SJCRH30 (cell line): ENCODE measurements around the gene TDP1. TPM values are rescaled to one million over a fixed set of nuclear protein-coding genes. Genes with fewer than 3 reads are reported as not detected.

Source experiments
- DNase-seq, 2 experiments: peaks; one replicate each; pipeline ENCODE4 v3.0.0-alpha.2; 2015 to 2020
- H3K27ac ChIP-seq: fragments of 250-450 bp; sonication (Bioruptor Pico); 2 replicates; pipeline ENCODE4 v1.5.1; 2020; ENCODE audit warnings: mild to moderate bottlenecking, moderate library complexity
- H3K27me3 ChIP-seq: fragments of 250-450 bp; sonication (Bioruptor Pico); 2 replicates; pipeline ENCODE4 v1.5.1; 2020; ENCODE audit warnings: mild to moderate bottlenecking, moderate library complexity
- H3K36me3 ChIP-seq: fragments of 250-450 bp; sonication (Bioruptor Pico); 2 replicates; pipeline ENCODE4 v1.5.1; 2020; ENCODE audit warnings: mild to moderate bottlenecking, moderate library complexity
- H3K4me1 ChIP-seq: fragments of 250-450 bp; sonication (Bioruptor Pico); 2 replicates; pipeline ENCODE4 v1.5.1; 2020; ENCODE audit warnings: mild to moderate bottlenecking, moderate library complexity
- H3K4me3 ChIP-seq: fragments of 250-450 bp; sonication (Bioruptor Pico); 2 replicates; pipeline ENCODE4 v1.5.1; 2020; ENCODE audit warnings: mild to moderate bottlenecking, moderate library complexity
- H3K9me3 ChIP-seq: fragments of 250-450 bp; sonication (Bioruptor Pico); replicated peaks from 2 replicates; pipeline ENCODE4 v1.5.1; 2020; ENCODE audit warnings: mild to moderate bottlenecking, moderate library complexity
- total RNA-seq: library from RNA; depleted of rRNA; stranded (reverse); fragments of >200 nt; shearing (Covaris generic); gene quantifications from 2 replicates; pipeline ENCODE4 v1.2.3, GENCODE V29; 2014

TDP1 gene
- total RNA-seq, 1 experiment from 2014 or later: 58.5 TPM

DNA sequence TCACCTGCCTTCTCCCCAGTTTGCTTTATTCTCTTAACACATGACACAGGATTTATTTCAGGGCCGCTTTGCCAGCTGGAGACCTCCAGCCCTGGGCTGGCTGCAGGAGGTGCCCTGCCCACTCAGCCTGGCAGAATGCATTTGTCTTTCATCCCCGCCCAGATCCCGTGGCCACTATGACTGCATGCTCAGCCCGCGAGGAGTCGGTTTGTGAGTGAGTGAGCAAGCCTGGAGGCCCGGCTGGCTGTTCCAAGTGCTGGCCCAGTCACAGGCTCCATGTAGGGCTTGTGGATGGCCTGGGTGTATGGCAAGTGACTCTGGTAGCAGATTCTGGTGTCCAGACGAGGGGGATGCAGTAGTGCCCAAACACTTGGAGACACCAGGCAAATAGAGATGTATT is 2.1 kb downstream of the TDP1 start:
- no peak overlapping the region for H3K4me3 ChIP-seq
- H3K36me3 ChIP-seq: peaks cover 38% of the 10 kb centered on the region
- no peak for DNase-seq
- no peaks in the 10 kb centered on the region for H3K27me3 ChIP-seq
- H3K4me1 ChIP-seq: no peaks in the 10 kb centered on the region
- no peak overlapping the region for H3K27ac ChIP-seq
- no peaks in the 10 kb centered on the region for H3K9me3 ChIP-seq

DNA sequence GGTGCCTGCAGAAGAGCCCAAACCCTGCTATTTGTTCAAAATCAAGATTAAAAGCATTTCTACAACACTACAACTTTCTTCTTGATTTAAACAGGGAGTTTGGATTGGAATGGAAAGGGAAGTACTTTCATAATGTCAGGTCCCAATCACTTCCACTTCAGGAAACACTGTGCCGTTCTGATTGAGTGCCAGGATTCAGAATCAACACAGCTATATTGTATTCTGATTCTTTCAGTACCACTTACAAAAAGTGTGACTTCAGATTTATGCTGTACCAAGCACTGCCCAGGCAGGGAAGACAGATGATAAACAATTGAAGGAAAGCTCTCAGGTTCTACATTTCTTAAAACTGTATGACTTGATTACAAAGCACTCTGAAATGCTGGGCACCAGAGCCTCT is 3.2 kb downstream of the TDP1 start:
- Histone ChIP-seq H3K4me1 (no peaks in the 10 kb centered on the region), H3K27me3 (no peaks in the 10 kb centered on the region), H3K4me3 (no peak overlapping the region), H3K36me3 (peaks cover 49% of the 10 kb centered on the region), H3K9me3 (no peaks in the 10 kb centered on the region), H3K27ac (no peak overlapping the region)
- no peak for DNase-seq

DNA sequence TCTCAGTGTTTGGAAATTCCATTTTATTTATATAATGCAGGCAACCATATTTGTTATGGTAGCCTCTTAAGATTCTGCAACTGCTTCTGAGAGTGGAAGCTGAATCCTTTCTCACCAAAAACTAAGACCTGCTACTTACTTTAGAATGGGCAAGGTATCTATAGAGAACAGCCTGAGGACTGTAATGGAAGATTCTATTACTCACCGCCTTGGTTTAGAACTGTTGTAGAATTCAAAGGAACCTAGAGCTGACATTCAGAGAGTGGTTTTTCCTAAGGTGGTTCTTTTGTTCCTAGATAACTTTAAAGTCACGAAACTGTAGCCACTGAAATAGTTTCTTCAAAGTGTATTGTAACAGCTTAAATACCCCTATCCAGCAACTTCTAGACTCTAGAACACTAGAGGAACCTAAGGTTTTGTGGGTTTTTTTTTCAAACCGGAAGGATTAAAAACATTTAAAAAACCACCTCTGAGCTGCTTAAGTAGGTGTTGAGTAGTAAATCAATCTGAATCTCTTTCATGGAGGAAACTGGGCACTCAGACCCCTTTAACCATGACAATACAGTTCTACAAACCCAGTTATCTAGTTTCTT is 4.2 kb downstream of the TDP1 start:
- Histone ChIP-seq H3K27me3 (no peaks in the 10 kb centered on the region), H3K4me3 (no peak overlapping the region), H3K9me3 (no peaks in the 10 kb centered on the region), H3K4me1 (no peaks in the 10 kb centered on the region), H3K36me3 (peaks cover 59% of the 10 kb centered on the region), H3K27ac (no peak overlapping the region)
- DNase-seq: no peak

DNA sequence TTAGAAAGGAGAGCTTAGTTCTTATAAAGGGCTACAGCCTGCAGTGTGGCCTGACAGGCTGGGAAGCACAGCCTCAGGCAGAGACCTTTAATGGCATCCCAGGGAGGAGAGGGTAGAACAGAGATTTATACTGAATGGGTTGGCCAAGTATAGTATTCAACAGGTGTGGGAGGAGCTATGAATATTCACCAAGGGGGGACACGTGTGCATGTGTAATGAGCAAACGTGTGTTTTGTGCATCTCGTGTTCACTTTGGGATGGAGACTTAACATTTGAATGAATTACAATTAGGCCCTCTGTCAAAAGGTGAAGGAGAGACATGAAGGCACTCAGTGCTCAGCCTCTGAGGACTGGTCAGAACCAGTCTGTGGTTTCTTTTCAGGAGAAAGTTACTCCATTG is 5.2 kb downstream of the TDP1 start:
- H3K4me1 ChIP-seq: no peaks in the 10 kb centered on the region
- H3K27ac ChIP-seq: no peak overlapping the region
- no peaks in the 10 kb centered on the region for H3K9me3 ChIP-seq
- no peaks in the 10 kb centered on the region for H3K27me3 ChIP-seq
- peaks cover 69% of the 10 kb centered on the region for H3K36me3 ChIP-seq
- DNase-seq: no peak
- H3K4me3 ChIP-seq: no peak overlapping the region

DNA sequence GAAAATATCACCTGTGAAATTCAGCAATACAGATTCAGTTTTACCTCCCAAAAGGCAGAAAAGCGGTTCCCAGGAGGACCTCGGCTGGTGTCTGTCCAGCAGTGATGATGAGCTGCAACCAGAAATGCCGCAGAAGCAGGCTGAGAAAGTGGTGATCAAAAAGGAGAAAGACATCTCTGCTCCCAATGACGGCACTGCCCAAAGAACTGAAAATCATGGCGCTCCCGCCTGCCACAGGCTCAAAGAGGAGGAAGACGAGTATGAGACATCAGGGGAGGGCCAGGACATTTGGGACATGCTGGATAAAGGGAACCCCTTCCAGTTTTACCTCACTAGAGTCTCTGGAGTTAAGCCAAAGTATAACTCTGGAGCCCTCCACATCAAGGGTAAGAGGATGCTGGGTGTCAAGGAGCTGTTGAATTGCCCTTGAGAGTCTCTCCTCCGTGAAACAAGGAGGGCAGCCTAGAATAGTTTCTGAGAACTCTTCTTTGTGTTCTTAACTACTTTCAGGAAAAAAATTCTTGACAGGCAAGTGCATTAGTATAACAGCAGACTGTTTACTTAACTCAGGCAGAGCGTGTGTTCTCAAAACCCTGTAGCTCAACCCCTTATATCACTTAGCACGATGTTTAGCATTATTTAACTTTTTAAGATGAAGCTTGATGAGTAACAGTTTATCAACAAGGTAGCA is 7.7 kb downstream of the TDP1 start:
- Histone ChIP-seq H3K27ac (no peak overlapping the region), H3K4me1 (no peaks in the 10 kb centered on the region), H3K4me3 (no peak overlapping the region), H3K9me3 (no peaks in the 10 kb centered on the region), H3K27me3 (no peaks in the 10 kb centered on the region), H3K36me3 (peaks cover 81% of the 10 kb centered on the region)
- no peak for DNase-seq

DNA sequence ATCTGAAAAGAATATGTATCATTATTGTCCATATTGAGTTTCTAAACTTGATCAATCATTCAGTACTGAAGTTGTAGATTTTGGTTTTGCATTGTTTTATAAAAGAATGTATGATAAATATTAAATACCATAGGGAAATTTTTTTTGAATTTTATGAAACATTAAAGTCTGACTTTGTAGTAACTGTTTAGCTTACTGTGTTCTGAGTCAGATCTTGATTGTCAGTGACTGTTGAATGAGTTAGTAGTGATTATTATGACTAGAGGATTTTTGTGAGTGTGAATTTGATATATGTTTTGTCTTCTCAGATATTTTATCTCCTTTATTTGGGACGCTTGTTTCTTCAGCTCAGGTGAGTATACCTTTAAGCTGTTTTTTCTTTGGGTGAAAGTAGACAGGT is 10.1 kb downstream of the TDP1 start:
- H3K27ac ChIP-seq: no peak overlapping the region
- no peaks in the 10 kb centered on the region for H3K27me3 ChIP-seq
- peaks cover 85% of the 10 kb centered on the region for H3K36me3 ChIP-seq
- no peak overlapping the region for H3K4me3 ChIP-seq
- no peaks in the 10 kb centered on the region for H3K9me3 ChIP-seq
- H3K4me1 ChIP-seq: no peaks in the 10 kb centered on the region
- DNase-seq: no peak

DNA sequence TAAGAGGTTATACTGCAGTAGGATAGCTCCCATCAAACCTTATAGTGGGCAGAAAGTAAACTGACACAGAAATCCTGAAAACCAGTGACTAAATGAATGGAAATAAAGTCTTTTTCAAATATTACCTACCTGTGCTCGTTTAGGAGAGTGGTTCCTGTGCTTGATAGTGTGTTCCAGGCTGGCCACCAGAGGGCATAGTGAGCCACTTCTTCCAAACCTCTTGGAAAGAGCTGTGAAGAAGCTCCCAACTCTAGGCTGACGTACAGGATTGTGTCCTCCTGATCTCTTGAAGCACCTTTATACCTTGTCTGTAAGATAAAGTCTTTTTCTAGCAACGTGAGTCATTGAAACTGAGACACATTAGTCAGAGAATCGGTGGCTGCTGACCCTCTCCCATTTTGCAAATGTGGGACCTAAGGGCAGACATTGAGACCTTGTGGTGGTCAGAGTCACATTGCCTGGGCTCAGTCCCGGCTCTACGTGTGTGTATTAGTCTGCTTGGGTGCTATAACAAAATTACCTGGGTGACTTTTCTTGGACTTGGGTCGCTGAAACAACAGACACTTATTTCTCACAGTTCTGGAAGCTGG is 17.6 kb downstream of the TDP1 start:
- Histone ChIP-seq H3K4me1 (no peaks in the 10 kb centered on the region), H3K36me3 (peaks cover 86% of the 10 kb centered on the region), H3K27me3 (no peaks in the 10 kb centered on the region), H3K27ac (no peak overlapping the region), H3K4me3 (no peak overlapping the region), H3K9me3 (no peaks in the 10 kb centered on the region)
- DNase-seq: peak; percentile 57 to 77

DNA sequence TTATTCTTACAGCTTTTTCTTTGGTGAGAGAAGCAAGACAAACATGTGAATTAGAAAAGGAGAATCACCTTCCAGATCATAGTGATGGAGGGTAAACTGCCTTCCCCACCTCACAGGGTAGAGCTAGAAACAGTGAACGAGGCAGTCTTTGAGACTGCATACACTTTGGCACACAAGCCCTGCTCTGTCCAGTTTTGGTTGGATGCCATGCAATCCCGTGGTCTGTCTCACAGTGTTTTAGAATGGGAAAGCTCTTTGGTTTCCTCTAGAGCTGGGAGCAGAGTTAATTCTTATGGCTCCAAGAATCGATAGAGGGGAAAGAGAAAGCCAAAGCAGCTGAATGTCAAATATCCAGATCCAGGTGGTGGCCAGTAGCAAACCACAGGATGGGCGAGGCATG is 21.9 kb downstream of the TDP1 start:
- Histone ChIP-seq H3K27me3 (no peaks in the 10 kb centered on the region), H3K36me3 (peaks cover 76% of the 10 kb centered on the region), H3K9me3 (no peaks in the 10 kb centered on the region), H3K4me1 (no peaks in the 10 kb centered on the region), H3K4me3 (no peak overlapping the region), H3K27ac (no peak overlapping the region)
- DNase-seq: no peak

DNA sequence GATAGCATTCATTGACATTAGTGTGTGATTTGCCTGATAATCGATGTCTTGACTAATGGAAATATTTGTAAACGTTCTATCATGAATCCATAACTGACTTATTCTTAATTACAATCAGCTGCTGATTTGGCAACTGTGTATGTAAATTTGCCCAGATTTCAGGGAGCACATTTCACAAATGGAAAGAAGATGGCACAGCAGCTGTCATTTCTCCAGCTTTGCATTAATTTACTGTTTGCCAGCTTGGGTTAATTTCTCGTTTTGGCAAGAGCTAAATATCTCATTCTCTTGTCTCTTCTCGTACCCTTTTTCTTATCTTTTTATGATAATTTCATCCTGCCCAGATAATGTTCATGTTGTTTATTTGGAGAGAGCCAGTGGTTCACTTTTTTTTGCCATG is 22.9 kb downstream of the TDP1 start:
- Histone ChIP-seq H3K36me3 (peaks cover 70% of the 10 kb centered on the region), H3K4me3 (no peak overlapping the region), H3K27ac (no peak overlapping the region), H3K27me3 (no peaks in the 10 kb centered on the region), H3K9me3 (no peaks in the 10 kb centered on the region), H3K4me1 (no peaks in the 10 kb centered on the region)
- no peak for DNase-seq

DNA sequence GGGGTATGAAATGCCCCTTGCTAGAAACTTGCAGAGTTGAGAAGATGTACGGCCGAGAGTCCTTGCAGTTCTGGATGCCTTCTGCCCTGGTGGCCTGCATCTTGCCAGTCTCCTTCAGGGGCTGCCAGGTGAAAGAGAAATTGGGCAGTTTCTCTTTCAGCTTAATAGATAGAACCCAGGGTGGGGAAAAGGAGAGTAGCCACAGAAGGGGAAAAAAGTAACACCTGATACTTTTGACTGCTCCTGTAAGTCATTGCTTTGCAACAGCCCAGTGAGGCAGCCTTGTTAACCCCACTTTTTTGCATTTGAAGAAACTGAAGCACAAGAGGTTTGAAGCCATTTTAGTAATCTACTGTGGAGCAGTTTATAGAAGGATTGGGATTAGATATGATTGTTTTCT is 27.6 kb downstream of the TDP1 start:
- Histone ChIP-seq H3K27ac (no peak overlapping the region), H3K4me3 (no peak overlapping the region), H3K27me3 (no peaks in the 10 kb centered on the region), H3K4me1 (no peaks in the 10 kb centered on the region), H3K36me3 (peaks cover 69% of the 10 kb centered on the region), H3K9me3 (no peaks in the 10 kb centered on the region)
- DNase-seq: no peak

DNA sequence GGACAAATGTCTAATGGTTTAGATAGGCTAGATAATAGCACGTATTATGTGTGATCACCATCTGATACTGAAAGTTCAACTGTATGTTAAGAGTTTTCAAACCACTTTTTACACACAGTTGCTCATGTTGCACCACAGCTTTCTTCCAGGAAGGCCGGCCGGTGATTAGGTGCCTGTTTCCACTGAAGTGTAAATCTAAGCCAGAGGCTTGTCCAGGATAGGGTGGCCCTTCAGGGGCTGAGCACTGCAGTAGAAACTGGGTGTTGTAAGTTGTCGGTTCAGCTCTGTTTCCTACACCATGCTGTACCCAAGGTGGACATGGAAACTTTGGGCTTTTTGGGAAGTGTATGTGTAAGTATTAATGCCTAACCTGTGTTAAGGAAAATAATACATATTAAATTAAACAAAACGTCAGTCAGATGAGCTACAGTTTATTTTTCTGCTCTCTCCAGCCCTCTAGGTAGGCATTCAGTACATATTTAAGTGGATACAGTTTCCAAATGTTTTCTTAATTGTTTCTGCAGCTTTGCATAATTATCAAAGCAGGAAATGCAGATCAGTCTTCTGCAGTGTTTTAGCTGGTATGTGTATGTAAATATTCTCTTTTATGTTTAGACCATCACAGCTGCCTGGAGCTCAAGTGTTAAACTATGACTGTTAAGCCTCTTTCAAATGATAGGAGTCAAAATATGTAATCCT is 30.9 kb downstream of the TDP1 start:
- Histone ChIP-seq H3K9me3 (no peaks in the 10 kb centered on the region), H3K4me1 (no peaks in the 10 kb centered on the region), H3K27me3 (no peaks in the 10 kb centered on the region), H3K4me3 (no peak overlapping the region), H3K36me3 (peaks cover 75% of the 10 kb centered on the region), H3K27ac (no peak overlapping the region)
- DNase-seq: no peak

DNA sequence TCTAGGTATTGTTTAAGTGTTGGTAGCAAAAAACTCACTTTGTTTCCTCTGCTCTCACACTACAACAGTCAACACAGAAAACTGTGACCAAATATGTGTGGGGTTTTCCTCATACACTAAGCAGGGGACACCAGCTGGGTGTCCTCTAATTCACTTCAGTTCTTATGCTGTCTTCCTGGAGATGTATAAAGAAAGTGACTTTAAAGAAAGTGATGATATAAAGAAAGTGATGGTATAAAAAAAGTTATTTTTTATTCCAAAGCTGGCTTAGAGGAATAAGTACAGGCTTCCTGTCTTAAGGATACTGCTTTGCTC is 31.4 kb downstream of the TDP1 start:
- Histone ChIP-seq H3K27me3 (no peaks in the 10 kb centered on the region), H3K4me3 (no peak overlapping the region), H3K36me3 (peaks cover 75% of the 10 kb centered on the region), H3K4me1 (no peaks in the 10 kb centered on the region), H3K27ac (no peak overlapping the region), H3K9me3 (no peaks in the 10 kb centered on the region)
- no peak for DNase-seq

DNA sequence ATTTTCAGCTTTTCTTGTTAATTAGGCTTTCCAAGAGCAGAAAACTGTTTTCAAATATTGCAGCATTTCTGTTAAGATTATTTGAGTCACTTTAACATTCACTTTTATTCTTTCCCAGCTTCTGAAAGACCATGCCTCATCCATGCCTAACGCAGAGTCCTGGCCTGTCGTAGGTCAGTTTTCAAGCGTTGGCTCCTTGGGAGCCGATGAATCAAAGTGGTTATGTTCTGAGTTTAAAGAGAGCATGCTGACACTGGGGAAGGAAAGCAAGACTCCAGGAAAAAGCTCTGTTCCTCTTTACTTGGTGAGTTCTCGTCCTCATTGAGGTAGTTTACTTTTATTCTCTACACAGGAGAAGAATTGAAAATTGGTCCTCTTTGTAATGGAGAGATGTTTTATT is 33.1 kb downstream of the TDP1 start:
- Histone ChIP-seq H3K4me1 (no peaks in the 10 kb centered on the region), H3K27me3 (no peaks in the 10 kb centered on the region), H3K27ac (no peak overlapping the region), H3K36me3 (peaks cover 79% of the 10 kb centered on the region), H3K9me3 (no peaks in the 10 kb centered on the region), H3K4me3 (no peak overlapping the region)
- DNase-seq: no peak

DNA sequence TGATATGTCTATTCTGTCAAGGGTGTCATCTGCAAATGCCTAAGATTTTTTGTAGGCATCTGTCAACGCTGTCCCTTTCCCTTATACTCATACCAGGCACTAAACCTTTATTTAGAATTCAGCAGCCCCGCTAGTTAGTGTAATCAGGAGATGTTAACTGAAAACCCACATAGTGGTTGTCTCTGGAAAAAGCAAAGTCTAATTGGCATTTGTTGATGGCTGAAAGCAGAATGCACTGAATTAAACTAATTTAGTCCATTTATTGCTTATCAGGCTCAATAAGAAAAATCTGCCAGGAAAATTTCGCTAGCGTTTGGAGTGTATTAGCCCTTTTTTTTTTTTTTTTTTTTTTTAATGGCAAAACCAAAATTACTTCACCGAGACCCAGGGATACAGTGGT is 34.5 kb downstream of the TDP1 start:
- Histone ChIP-seq H3K27ac (no peak overlapping the region), H3K4me3 (no peak overlapping the region), H3K27me3 (no peaks in the 10 kb centered on the region), H3K9me3 (no peaks in the 10 kb centered on the region), H3K4me1 (no peaks in the 10 kb centered on the region), H3K36me3 (peaks cover 79% of the 10 kb centered on the region)
- no peak for DNase-seq

DNA sequence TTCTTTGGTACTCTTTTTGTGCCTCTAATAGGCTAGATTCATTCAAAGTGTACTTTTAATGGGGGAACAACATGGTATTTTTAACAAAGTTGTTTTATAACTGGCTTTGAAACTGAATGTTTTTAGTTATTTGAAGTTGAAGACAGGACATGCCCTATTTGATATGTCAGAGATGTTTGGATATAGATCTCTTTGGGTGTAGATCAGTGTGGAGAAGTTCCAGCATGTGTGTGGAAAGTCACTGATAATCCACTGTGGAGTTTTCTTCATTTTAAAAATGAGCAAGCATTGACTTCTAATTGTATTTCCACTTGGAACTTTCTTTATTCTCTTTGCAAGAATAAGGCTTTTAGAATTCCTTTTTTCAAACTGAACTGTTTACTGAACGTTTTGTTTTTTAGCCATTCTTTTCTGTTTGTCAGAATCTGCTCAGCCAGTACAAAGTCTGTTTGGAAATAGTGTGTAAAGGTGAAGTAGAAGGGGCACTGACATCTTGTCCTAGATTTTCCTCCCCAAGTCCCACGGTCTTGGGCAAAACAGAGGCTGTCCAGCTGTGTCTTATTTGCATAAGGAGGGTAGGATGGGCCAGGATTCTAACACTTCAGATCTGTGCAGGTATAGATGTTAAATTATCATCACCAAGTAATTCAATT is 35.0 kb downstream of the TDP1 start:
- Histone ChIP-seq H3K36me3 (peaks cover 80% of the 10 kb centered on the region), H3K27ac (no peak overlapping the region)

More for the DNA sequence above, 35.0 kb downstream of the TDP1 start:
- H3K4me3 ChIP-seq: no peak overlapping the region
- H3K4me1 ChIP-seq: no peaks in the 10 kb centered on the region
- H3K9me3 ChIP-seq: no peaks in the 10 kb centered on the region
- H3K27me3 ChIP-seq: no peaks in the 10 kb centered on the region
- no peak for DNase-seq
